ENCODE data around the gene TMCC3. TPM values are rescaled to one million over a fixed set of nuclear protein-coding genes. Genes with fewer than 3 reads are reported as not detected.

The TMCC3 gene
- total RNA-seq, 1 experiment from 2014 or later = 2.2 TPM

GRCh38 chr12:94690198-94690771, 39.9 kb upstream of the TMCC3 start:
- no peak for ATAC-seq
- Mint-ChIP-seq H3K9me3 (no peaks in the 10 kb centered on the region), H3K27ac (no peak overlapping the region), H3K36me3 (no peaks in the 10 kb centered on the region), H3K4me3 (no peak overlapping the region), H3K4me1 (no peaks in the 10 kb centered on the region), H3K27me3 (ENCODE audit: low read depth) (no peaks in the 10 kb centered on the region)
- TF ChIP-seq GRHL2 (CRISPR knock-in tag; IDR thresholded peaks at IDR 0.05; ENCODE audit: insufficient replicate concordance, severe bottlenecking) = no peak
- TF ChIP-seq, protein P1, sequence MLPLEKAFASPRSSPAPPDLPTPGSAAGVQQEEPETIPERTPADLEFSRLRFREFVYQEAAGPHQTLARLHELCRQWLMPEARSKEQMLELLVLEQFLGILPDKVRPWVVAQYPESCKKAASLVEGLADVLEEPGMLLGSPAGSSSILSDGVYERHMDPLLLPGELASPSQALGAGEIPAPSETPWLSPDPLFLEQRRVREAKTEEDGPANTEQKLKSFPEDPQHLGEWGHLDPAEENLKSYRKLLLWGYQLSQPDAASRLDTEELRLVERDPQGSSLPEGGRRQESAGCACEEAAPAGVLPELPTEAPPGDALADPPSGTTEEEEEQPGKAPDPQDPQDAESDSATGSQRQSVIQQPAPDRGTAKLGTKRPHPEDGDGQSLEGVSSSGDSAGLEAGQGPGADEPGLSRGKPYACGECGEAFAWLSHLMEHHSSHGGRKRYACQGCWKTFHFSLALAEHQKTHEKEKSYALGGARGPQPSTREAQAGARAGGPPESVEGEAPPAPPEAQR (CRISPR knock-in tag; IDR thresholded peaks at IDR 0.05) = no peak
- TF ChIP-seq AFF4 (CRISPR knock-in tag; IDR thresholded peaks at IDR 0.05; ENCODE audit: borderline replicate concordance) = no peak
- no peak for TF ChIP-seq SMAD4 (CRISPR knock-in tag; IDR thresholded peaks at IDR 0.05)
- no peak for TF ChIP-seq SMAD3 (CRISPR knock-in tag; IDR thresholded peaks at IDR 0.05; ENCODE audit: borderline replicate concordance)
- TF ChIP-seq ARID4B (CRISPR knock-in tag; IDR thresholded peaks at IDR 0.05; ENCODE audit: borderline replicate concordance) = no peak
- no peak for DNase-seq (ENCODE audit: low spot score)
- POLR2A ChIA-PET = no interaction called here
- CTCF ChIA-PET = interaction anchor here (0.6 to 1.6 kb wide), 2 partner anchors 21 to 793 kb away, joined by 3 to 4 read pairs; no protein-coding TSS in a partner anchor

GRCh38 chr12:94689646-94690036, 39.3 kb upstream of the TMCC3 start:
- POLR2A ChIA-PET = no interaction called here
- no peak for DNase-seq (ENCODE audit: low spot score)
- CTCF ChIA-PET = interaction anchor here (1.6 kb wide), 1 partner anchor 21 kb away, joined by 4 read pairs; no protein-coding TSS in a partner anchor

More at GRCh38 chr12:94689646-94690036, 39.3 kb upstream of the TMCC3 start:
- no peak overlapping the region for H3K27ac Mint-ChIP-seq
- no peaks in the 10 kb centered on the region for H3K27me3 Mint-ChIP-seq (ENCODE audit: low read depth)
- no peaks in the 10 kb centered on the region for H3K4me1 Mint-ChIP-seq
- ATAC-seq = no peak
- H3K9me3 Mint-ChIP-seq = no peaks in the 10 kb centered on the region
- TF ChIP-seq, protein P2, sequence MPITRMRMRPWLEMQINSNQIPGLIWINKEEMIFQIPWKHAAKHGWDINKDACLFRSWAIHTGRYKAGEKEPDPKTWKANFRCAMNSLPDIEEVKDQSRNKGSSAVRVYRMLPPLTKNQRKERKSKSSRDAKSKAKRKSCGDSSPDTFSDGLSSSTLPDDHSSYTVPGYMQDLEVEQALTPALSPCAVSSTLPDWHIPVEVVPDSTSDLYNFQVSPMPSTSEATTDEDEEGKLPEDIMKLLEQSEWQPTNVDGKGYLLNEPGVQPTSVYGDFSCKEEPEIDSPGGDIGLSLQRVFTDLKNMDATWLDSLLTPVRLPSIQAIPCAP (CRISPR knock-in tag; IDR thresholded peaks at IDR 0.05) = no peak
- no peak for TF ChIP-seq FOXJ3 (CRISPR knock-in tag; IDR thresholded peaks at IDR 0.05; ENCODE audit: borderline replicate concordance)
- TF ChIP-seq JUN (CRISPR knock-in tag; IDR thresholded peaks at IDR 0.05) = no peak
- TF ChIP-seq IRF2 (CRISPR knock-in tag; IDR thresholded peaks at IDR 0.05; ENCODE audit: borderline replicate concordance, low read depth) = no peak
- no peak for TF ChIP-seq ZNF219 (CRISPR knock-in tag; IDR thresholded peaks at IDR 0.05; ENCODE audit: borderline replicate concordance)
- TF ChIP-seq, protein P3, sequence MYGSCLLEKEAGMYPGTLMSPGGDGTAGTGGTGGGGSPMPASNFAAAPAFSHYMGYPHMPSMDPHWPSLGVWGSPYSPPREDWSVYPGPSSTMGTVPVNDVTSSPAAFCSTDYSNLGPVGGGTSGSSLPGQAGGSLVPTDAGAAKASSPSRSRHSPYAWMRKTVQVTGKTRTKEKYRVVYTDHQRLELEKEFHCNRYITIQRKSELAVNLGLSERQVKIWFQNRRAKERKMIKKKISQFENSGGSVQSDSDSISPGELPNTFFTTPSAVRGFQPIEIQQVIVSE (CRISPR knock-in tag; IDR thresholded peaks at IDR 0.05; ENCODE audit: borderline replicate concordance) = no peak
- TF ChIP-seq ATF1 (CRISPR knock-in tag; IDR thresholded peaks at IDR 0.05) = no peak
- no peak for TF ChIP-seq GRHL2 (CRISPR knock-in tag; IDR thresholded peaks at IDR 0.05; ENCODE audit: insufficient replicate concordance, severe bottlenecking)
- no peak for TF ChIP-seq ZNF532 (CRISPR knock-in tag; IDR thresholded peaks at IDR 0.05; ENCODE audit: borderline replicate concordance)
- no peak overlapping the region for H3K4me3 Mint-ChIP-seq
- H3K36me3 Mint-ChIP-seq = no peaks in the 10 kb centered on the region
